GM19324 (cell line): Measurements from ENCODE around the gene POU2F2.

Experiments used
- ATAC-seq: cut with Tn5 transposase; IDR thresholded peaks from one replicate; pipeline ENCODE4 v1.9.1; 2021; ENCODE audit warnings: mild to moderate bottlenecking, moderate library complexity; ENCODE audit not compliant: unreplicated experiment, low FRiP score

The POU2F2 gene

GRCh38 chr19:42155796-42156195 lies 23.6 kb upstream of the POU2F2 start:
- ATAC-seq, result no peak

GRCh38 chr19:42154471-42155323 lies 22.5 kb upstream of the POU2F2 start:
- ATAC-seq, result no peak

DNA sequence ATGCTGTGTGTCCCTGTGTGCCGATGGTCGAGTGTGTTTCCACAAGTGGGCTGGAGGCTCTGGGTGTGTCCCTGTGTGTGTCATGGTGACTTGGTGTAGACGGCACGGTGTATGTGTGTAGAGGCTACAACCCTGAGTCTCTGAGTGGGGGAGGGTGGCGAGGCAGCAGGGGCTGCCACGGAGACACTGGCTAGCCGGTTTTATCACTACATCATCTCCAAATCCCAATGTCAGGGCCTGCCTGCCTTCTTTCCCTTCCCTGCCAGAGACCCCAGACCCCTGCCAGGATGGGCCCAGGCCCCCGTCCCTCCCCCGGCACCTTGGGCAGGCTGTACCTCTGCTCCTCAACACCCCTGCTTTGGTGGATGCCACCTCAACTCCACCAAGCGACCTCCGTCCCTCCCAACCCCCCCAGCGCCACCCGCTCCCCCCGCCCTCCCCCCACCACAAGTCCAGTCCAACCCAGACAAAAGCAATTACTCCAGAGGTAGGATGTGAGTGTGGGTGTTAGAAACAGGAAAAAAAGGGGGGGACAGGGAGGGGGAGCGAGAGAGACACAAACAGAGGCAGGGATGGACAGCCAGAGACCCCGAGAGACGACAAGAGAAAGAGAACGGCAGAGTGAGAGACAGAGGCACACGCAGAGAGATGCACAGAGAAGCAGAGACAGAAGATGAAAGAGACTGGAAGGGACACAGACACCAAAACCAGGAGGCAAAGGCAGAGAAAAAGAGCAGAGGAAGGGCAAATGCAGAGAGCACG lies 21.6 kb upstream of the POU2F2 start:
- no peak for ATAC-seq

- ATAC-seq, result no peak
Observed at GRCh38 chr19:42152910-42153671, 20.8 kb upstream of the POU2F2 start.

- no peak for ATAC-seq
Observed at GRCh38 chr19:42151782-42152684, 19.8 kb upstream of the POU2F2 start.

GRCh38 chr19:42150911-42151361 lies 18.7 kb upstream of the POU2F2 start:
- ATAC-seq, result no peak

DNA sequence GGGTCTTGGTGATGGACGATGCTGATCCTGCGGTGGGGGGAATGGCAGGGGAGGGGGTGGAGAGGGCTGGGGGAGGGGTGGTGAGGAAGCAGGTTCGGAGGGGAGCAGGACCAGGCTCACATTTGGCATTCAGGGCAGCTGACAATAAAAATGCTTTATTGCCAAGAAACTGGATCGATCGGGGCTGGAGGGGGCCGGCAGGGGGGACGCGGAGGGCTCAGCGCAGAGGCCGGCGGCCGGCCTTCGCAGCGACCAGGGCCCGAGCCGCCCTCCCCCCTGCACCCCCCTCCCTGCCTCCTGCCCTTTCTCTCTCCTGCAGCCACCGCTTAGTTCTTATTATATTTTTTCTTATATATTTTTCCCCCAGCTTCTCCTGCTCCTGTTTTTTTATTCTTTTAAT lies 18.1 kb upstream of the POU2F2 start:
- no peak for ATAC-seq

- ATAC-seq, result no peak
Observed at GRCh38 chr19:42149447-42150202, 17.4 kb upstream of the POU2F2 start.

- no peak for ATAC-seq
Observed at GRCh38 chr19:42148266-42148665, 16.0 kb upstream of the POU2F2 start.

- no peak for ATAC-seq
Observed at GRCh38 chr19:42143341-42144234, 11.3 kb upstream of the POU2F2 start.

GRCh38 chr19:42140125-42140754 lies 8.0 kb upstream of the POU2F2 start:
- no peak for ATAC-seq

- ATAC-seq, result no peak
Observed at GRCh38 chr19:42134535-42135070, 2.4 kb upstream of the POU2F2 start.

- ATAC-seq, result peak; percentile 36
Observed at GRCh38 chr19:42132851-42133528, 744 bp upstream of the POU2F2 start.

GRCh38 chr19:42131149-42132029 lies 857 bp downstream of the POU2F2 start:
- ATAC-seq, result no peak

DNA sequence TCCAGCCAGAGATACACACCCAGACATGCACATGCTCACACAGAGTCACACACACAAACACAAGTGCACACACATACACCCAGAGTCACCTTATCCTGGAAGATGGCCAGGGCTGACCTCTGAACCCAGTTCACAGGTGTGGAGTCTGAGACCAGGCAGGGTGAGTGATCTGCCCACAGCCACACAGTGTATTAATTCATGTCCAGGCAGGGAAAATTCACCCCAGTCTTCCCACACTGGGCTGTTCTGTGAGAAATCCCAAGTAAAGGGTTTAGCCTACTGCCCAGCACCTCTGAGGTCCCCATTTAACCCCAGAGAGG lies 2.0 kb downstream of the POU2F2 start:
- ATAC-seq, result no peak
